G401.6 (cell line): ENCODE results near the gene ARMH3.
"Not testable (repeated sequence)": the region's sequence is repeated elsewhere in the genome, so short reads cannot be mapped to it uniquely, and the experiment has no call there.

Source experiments
- FAIRE-seq: peaks from 2 replicates; lab custom pipeline; 2012; peaks lifted over from hg19 to GRCh38; lab: Jason Lieb, UNC

Gene ARMH3

GRCh38 chr10:102055647-102056419 is at the start of gene ARMH3:
Gene ARMH3, minus strand, starts transcription at chr10:102056173. Its CDS starts 16,059 bp downstream, at chr10:102040114.
- peak; percentile 95 for FAIRE-seq

GRCh38 chr10:102102421-102102820 is 46.4 kb upstream of the ARMH3 start:
- FAIRE-seq, result no peak

GRCh38 chr10:102101152-102101551 is 45.2 kb upstream of the ARMH3 start:
- FAIRE-seq, result peak; percentile 63

GRCh38 chr10:102096449-102096848 is 40.5 kb upstream of the ARMH3 start:
- FAIRE-seq, result no peak

- no peak for FAIRE-seq
Measured at GRCh38 chr10:102090772-102091171, 34.8 kb upstream of the ARMH3 start.

GRCh38 chr10:102086196-102086595 is 30.2 kb upstream of the ARMH3 start:
- FAIRE-seq, result no peak

GRCh38 chr10:102085336-102085735 is 29.4 kb upstream of the ARMH3 start:
- no peak for FAIRE-seq

GRCh38 chr10:102083541-102083940 is 27.6 kb upstream of the ARMH3 start:
- FAIRE-seq, result no peak

- peak; percentile 91 for FAIRE-seq
Measured at GRCh38 chr10:102072673-102073527, 16.9 kb upstream of the ARMH3 start.

GRCh38 chr10:102069071-102069470 is 13.1 kb upstream of the ARMH3 start:
- no peak for FAIRE-seq

- no peak for FAIRE-seq
Measured at GRCh38 chr10:102068216-102068615, 12.2 kb upstream of the ARMH3 start.

- FAIRE-seq, result no peak
Measured at GRCh38 chr10:102067091-102067916, 11.3 kb upstream of the ARMH3 start.

GRCh38 chr10:102066399-102067088 is 10.6 kb upstream of the ARMH3 start:
- no peak for FAIRE-seq

- FAIRE-seq, result no peak
Measured at GRCh38 chr10:102065561-102066398, 9.8 kb upstream of the ARMH3 start.

- no peak for FAIRE-seq
Measured at GRCh38 chr10:102064868-102065560, 9.0 kb upstream of the ARMH3 start, which contains the start of gene HPS6. Gene HPS6, plus strand, starts transcription at chr10:102065349. Its CDS starts 126 bp downstream, at chr10:102065475.

GRCh38 chr10:102064503-102064867 is 8.5 kb upstream of the ARMH3 start:
- no peak for FAIRE-seq

GRCh38 chr10:102059987-102060386 is 4.0 kb upstream of the ARMH3 start:
- FAIRE-seq, result no peak

- not testable (repeated sequence) for FAIRE-seq
Measured at GRCh38 chr10:102054881-102055646, 909 bp downstream of the ARMH3 start.

GRCh38 chr10:102046095-102046494 is 9.9 kb downstream of the ARMH3 start:
- FAIRE-seq, result no peak
